K562 (cell line): ENCODE results near the gene MEAF6. TPM values are rescaled to one million over a fixed set of nuclear protein-coding genes. Genes with fewer than 3 reads are reported as not detected.

ENCODE experiments used
- ELF2 ChIP-seq: fragments of 250-450 bp; sonication (Bioruptor Pico); IDR thresholded peaks from 2 replicates; pipeline ENCODE4 v1.5.0; 2021; ENCODE audit warnings: mild to moderate bottlenecking
- MYNN ChIP-seq, 2 experiments: sonication (generic); formaldehyde crosslinking in 1 of 2; IDR thresholded peaks; 2 replicates each; pipeline versions ENCODE4 v1.5.0 to v1.6.1; 2016 to 2020; ENCODE audit warnings: antibody characterized with exemption in 1 of 2, missing genetic modification reagents in 1 of 2
- POLR2G ChIP-seq: fragments of 200-400 bp; formaldehyde crosslinking; IDR thresholded peaks from 2 replicates; pipeline ENCODE4 v1.6.1; 2017; ENCODE audit warnings: low read depth, mild to moderate bottlenecking, antibody characterized with exemption, low read length, moderate library complexity
- RB1 ChIP-seq: fragments of 450-650 bp; IDR thresholded peaks from 2 replicates; pipeline ENCODE4 v1.6.1; 2017; ENCODE audit warnings: low read depth, mild to moderate bottlenecking
- XRCC5 ChIP-seq: fragments of 200-400 bp; formaldehyde crosslinking; IDR thresholded peaks from 2 replicates; pipeline ENCODE4 v1.6.1; 2017; ENCODE audit warnings: low read depth, mild to moderate bottlenecking, low read length
- polyA plus RNA-seq, 8 experiments: library from polyadenylated mRNA; depleted of rRNA in 4 of 8; stranded (reverse) in 5 of 8; unstranded in 3 of 8; fragments of >200 nt; fragmentation: Nextera tagmentation in 2 of 8; fragmentation: Illumina TruSeq in 1 of 8; extraction: Ambion mirVana in 2 of 8; extraction: Trizol in 1 of 8; gene quantifications; 2 replicates each; pipeline versions ENCODE4 v1.2.1 to v1.2.3, GENCODE V29; 2011 to 2014; ENCODE audit warnings: inconsistent platforms in 1 of 8, missing spikeins in 1 of 8
- total RNA-seq, 7 experiments: library from RNA; depleted of rRNA in 6 of 7; stranded (reverse); fragments of >200 nt in 6 of 7; fragmentation: Illumina TruSeq in 2 of 7; extraction: Trizol in 2 of 7; gene quantifications; 2 replicates each; pipeline versions ENCODE4 v1.2.1 to v1.2.3, GENCODE V29; 2011 to 2021; ENCODE audit warnings: low replicate concordance in 1 of 7
- TF ChIP-seq, protein P1 (sequence below): fragments of 450-650 bp; formaldehyde crosslinking; IDR thresholded peaks from 2 replicates; pipeline ENCODE4 v1.4.0; 2020; ENCODE audit warnings: mild to moderate bottlenecking, moderate library complexity
- TF ChIP-seq, protein P2 (sequence below), 2 experiments: fragments of 450-650 bp; formaldehyde crosslinking in 1 of 2; IDR thresholded peaks; 2 replicates each; pipeline versions ENCODE4 v1.4.0 to v1.6.1; 2014 to 2020; ENCODE audit warnings: mild to moderate bottlenecking in 2 of 2, borderline replicate concordance in 1 of 2, low read depth in 1 of 2
- TF ChIP-seq, protein P3 (sequence below): sonication (generic); formaldehyde crosslinking; IDR thresholded peaks from 2 replicates; pipeline ENCODE4 v1.8.0; 2022; ENCODE audit warnings: mild to moderate bottlenecking, missing genetic modification reagents
- TF ChIP-seq, protein P4 (sequence below): fragments of 450-650 bp; IDR thresholded peaks from 2 replicates; pipeline ENCODE4 v1.6.1; 2016

MEAF6 gene
- total and polyA plus RNA-seq, 9 of the 15 experiments (the other 6 are each of a cell fraction or from before 2014, with no cell fraction given) = 55.0 to 151 (median 92.3) TPM

DNA sequence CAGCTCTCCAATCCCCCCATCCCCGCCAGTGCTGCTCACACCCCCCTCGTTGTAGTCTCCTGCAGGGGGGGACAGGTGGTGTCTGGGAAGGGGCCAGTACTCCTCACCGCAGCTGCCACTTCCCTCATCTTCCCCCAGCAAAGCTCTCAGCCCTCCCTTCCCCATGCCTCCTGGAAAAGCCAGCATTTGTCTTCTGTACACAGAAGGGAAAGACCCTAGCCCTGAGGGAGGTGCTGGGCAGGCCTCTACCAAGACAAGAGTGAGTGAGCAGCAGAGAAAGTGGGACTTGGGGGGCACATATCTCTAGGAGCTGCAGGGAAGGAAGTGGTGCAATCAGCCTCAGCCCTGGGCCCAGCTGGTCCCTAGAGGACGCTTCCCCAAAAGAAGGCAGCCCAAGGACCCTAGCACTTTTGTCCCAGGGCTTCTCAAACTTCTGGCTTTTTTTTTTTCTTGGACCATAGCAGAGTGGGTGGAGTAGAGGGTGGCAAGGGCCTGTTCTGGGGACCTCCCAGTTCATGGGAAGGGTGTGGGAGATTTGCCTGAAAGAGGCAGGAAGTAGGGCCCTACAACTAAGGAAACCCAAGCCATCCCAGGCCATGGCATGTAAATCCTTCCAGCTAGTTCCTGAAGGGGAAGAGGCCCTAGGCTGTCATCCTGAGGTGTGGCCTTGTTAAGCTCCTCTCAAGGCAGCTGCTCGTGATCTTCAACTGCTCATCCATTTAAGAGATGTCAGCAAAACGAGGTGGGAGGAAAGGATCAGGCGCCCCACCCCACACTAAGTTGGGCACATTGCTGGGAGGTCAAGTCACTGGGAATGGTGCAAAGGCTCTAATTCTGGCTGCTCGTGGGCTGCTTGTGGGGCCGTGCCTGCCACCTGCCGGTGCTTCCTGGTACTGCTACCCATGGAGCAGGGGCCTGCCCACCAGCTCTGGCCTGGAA lies 27.6 kb downstream of the MEAF6 start (continued):
- 0 out of 2 replicates have a peak, but pooled peaks have one; percentile 33 for TF ChIP-seq MYNN (IDR thresholded peaks at IDR 0.05)
- no peak for TF ChIP-seq MYNN (CRISPR knock-in tag; IDR thresholded peaks at IDR 0.05)
- TF ChIP-seq, protein P1, sequence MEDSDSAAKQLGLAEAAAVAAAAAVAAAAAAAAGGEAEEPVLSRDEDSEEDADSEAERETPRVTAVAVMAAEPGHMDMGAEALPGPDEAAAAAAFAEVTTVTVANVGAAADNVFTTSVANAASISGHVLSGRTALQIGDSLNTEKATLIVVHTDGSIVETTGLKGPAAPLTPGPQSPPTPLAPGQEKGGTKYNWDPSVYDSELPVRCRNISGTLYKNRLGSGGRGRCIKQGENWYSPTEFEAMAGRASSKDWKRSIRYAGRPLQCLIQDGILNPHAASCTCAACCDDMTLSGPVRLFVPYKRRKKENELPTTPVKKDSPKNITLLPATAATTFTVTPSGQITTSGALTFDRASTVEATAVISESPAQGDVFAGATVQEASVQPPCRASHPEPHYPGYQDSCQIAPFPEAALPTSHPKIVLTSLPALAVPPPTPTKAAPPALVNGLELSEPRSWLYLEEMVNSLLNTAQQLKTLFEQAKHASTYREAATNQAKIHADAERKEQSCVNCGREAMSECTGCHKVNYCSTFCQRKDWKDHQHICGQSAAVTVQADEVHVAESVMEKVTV = peak; percentile 78
- 0 out of 2 replicates have a peak, but pooled peaks have one; percentile 17 for TF ChIP-seq POLR2G
- TF ChIP-seq XRCC5 = peak; percentile 79; the same call in 1 of the 2 replicates
- TF ChIP-seq, protein P2, sequence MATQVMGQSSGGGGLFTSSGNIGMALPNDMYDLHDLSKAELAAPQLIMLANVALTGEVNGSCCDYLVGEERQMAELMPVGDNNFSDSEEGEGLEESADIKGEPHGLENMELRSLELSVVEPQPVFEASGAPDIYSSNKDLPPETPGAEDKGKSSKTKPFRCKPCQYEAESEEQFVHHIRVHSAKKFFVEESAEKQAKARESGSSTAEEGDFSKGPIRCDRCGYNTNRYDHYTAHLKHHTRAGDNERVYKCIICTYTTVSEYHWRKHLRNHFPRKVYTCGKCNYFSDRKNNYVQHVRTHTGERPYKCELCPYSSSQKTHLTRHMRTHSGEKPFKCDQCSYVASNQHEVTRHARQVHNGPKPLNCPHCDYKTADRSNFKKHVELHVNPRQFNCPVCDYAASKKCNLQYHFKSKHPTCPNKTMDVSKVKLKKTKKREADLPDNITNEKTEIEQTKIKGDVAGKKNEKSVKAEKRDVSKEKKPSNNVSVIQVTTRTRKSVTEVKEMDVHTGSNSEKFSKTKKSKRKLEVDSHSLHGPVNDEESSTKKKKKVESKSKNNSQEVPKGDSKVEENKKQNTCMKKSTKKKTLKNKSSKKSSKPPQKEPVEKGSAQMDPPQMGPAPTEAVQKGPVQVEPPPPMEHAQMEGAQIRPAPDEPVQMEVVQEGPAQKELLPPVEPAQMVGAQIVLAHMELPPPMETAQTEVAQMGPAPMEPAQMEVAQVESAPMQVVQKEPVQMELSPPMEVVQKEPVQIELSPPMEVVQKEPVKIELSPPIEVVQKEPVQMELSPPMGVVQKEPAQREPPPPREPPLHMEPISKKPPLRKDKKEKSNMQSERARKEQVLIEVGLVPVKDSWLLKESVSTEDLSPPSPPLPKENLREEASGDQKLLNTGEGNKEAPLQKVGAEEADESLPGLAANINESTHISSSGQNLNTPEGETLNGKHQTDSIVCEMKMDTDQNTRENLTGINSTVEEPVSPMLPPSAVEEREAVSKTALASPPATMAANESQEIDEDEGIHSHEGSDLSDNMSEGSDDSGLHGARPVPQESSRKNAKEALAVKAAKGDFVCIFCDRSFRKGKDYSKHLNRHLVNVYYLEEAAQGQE (IDR thresholded peaks at IDR 0.05; ENCODE audit: borderline replicate concordance) = peak; percentile 86
- TF ChIP-seq, protein P2 (CRISPR knock-in tag; IDR thresholded peaks at IDR 0.05; ENCODE audit: low read depth) = no peak
- TF ChIP-seq ELF2 (CRISPR knock-in tag) = peak; percentile 27; the same call in 1 of the 2 replicates
- peak; percentile 61; the same call in 1 of the 2 replicates for TF ChIP-seq RB1
- TF ChIP-seq, protein P3, sequence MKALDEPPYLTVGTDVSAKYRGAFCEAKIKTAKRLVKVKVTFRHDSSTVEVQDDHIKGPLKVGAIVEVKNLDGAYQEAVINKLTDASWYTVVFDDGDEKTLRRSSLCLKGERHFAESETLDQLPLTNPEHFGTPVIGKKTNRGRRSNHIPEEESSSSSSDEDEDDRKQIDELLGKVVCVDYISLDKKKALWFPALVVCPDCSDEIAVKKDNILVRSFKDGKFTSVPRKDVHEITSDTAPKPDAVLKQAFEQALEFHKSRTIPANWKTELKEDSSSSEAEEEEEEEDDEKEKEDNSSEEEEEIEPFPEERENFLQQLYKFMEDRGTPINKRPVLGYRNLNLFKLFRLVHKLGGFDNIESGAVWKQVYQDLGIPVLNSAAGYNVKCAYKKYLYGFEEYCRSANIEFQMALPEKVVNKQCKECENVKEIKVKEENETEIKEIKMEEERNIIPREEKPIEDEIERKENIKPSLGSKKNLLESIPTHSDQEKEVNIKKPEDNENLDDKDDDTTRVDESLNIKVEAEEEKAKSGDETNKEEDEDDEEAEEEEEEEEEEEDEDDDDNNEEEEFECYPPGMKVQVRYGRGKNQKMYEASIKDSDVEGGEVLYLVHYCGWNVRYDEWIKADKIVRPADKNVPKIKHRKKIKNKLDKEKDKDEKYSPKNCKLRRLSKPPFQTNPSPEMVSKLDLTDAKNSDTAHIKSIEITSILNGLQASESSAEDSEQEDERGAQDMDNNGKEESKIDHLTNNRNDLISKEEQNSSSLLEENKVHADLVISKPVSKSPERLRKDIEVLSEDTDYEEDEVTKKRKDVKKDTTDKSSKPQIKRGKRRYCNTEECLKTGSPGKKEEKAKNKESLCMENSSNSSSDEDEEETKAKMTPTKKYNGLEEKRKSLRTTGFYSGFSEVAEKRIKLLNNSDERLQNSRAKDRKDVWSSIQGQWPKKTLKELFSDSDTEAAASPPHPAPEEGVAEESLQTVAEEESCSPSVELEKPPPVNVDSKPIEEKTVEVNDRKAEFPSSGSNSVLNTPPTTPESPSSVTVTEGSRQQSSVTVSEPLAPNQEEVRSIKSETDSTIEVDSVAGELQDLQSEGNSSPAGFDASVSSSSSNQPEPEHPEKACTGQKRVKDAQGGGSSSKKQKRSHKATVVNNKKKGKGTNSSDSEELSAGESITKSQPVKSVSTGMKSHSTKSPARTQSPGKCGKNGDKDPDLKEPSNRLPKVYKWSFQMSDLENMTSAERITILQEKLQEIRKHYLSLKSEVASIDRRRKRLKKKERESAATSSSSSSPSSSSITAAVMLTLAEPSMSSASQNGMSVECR (CRISPR knock-in tag) = no peak
- TF ChIP-seq, protein P4, sequence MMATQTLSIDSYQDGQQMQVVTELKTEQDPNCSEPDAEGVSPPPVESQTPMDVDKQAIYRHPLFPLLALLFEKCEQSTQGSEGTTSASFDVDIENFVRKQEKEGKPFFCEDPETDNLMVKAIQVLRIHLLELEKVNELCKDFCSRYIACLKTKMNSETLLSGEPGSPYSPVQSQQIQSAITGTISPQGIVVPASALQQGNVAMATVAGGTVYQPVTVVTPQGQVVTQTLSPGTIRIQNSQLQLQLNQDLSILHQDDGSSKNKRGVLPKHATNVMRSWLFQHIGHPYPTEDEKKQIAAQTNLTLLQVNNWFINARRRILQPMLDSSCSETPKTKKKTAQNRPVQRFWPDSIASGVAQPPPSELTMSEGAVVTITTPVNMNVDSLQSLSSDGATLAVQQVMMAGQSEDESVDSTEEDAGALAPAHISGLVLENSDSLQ = no peak
